ENCODE data around the gene PRKN. TPM values are rescaled to one million over a fixed set of nuclear protein-coding genes. Genes with fewer than 3 reads are reported as not detected.

PRKN gene
- total and polyA plus RNA-seq, 2 experiments from 2014 or later, result 2.3 to 3.9 TPM

DNA sequence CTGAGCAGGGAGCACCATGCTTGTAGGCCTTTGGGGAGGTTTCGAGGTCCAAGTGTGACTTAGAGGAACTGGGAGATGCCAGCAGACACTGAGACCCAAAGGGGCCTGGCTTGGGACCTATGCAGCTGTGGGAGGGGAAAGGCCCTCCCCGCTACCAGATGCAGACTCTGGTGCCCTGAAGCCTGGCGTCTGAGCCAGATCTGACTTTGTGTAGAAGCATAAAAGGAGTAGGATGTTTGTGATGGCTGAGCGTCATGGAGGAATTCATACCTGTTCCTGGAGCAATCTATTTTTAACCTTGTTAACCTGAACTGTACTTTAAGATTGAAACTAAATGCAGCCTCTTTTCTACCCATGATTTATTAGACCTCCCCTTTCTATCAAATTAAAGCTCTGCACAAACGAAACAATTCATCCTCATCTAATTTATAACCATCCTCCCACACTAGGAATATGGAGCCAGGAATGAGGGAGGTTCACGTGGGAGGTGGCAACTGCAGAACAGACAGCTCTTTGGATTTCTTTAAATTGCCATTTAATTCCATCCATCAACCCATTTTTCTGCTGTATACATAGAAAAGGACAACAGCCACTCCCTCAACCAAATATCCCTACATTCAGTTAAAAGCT, 1281.2 kb downstream of the PRKN start:
- no peaks in the 10 kb centered on the region for H3K9me3 ChIP-seq (ENCODE audit: low read depth)
- H3K4me2 ChIP-seq, result no peak overlapping the region
- DNase-seq (ENCODE audit: low spot score), result no peak
- TF ChIP-seq, protein P1, sequence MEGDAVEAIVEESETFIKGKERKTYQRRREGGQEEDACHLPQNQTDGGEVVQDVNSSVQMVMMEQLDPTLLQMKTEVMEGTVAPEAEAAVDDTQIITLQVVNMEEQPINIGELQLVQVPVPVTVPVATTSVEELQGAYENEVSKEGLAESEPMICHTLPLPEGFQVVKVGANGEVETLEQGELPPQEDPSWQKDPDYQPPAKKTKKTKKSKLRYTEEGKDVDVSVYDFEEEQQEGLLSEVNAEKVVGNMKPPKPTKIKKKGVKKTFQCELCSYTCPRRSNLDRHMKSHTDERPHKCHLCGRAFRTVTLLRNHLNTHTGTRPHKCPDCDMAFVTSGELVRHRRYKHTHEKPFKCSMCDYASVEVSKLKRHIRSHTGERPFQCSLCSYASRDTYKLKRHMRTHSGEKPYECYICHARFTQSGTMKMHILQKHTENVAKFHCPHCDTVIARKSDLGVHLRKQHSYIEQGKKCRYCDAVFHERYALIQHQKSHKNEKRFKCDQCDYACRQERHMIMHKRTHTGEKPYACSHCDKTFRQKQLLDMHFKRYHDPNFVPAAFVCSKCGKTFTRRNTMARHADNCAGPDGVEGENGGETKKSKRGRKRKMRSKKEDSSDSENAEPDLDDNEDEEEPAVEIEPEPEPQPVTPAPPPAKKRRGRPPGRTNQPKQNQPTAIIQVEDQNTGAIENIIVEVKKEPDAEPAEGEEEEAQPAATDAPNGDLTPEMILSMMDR (IDR thresholded peaks at IDR 0.05; ENCODE audit: poor library complexity), result no peak
- TF ChIP-seq EZH2phosphoT487 (IDR thresholded peaks at IDR 0.05; ENCODE audit: low read depth, severe bottlenecking, unreplicated experiment) (no peak), EZH2 (IDR thresholded peaks at IDR 0.05; ENCODE audit: borderline replicate concordance) (no peak)
- H2AFZ ChIP-seq, result no peak overlapping the region
- H3K27me3 ChIP-seq, result no peaks in the 10 kb centered on the region
- H3K4me3 ChIP-seq, result no peak overlapping the region
- H4K20me1 ChIP-seq (ENCODE audit: insufficient read depth, poor library complexity, severe bottlenecking), result no peaks in the 10 kb centered on the region
- WGBS (ENCODE audit: low lambda C conversion rate, missing lambda C conversion rate), result 90% methylated on average over 6 of the region's 6 CpGs
- no peak overlapping the region for H3K27ac ChIP-seq
- no peaks in the 10 kb centered on the region for H3K79me2 ChIP-seq
- peaks cover 4% of the 10 kb centered on the region for H3K4me1 ChIP-seq (ENCODE audit: insufficient read depth)
- no peaks in the 10 kb centered on the region for H3K36me3 ChIP-seq (replicated peaks; ENCODE audit: insufficient read depth, low read depth)
- no peaks in the 10 kb centered on the region for H3K9me2 ChIP-seq (replicated peaks; ENCODE audit: insufficient read depth)

DNA sequence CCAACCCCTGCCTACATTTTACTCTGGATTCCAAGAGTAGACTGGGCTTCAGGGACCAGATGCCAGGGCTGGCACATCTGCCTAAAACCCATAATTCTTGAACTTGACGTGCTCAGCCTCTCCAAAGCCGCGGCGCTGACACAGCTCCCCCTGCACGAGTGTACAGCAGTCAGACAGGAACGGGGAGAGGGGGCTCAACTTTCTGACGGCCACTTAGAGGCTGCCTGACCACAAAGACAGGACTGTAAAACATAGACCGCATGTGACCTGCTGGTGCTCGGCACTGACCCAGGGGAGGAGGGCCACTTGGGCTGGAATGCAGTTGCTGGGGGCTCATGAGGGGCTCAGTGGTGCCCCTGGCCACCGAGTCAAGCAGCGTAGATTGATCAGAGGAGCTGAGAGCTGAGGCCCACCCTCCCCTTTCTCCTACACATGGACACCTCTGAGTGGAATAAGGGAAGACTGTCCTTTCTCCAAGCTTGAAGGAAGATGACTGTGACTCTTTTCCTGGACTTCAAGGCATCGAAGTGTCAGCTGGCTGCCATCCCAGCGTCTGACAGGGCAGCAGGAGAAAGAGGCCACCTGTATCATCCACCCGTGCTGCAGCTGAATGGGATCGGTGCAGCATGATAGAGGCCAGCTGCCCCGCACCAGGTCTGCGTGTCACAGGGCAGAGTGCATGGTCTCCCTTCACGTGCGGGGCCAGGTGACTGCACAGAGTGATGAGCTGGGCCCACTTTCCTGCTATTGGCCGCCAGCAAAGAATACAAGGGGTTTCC, 1282.4 kb downstream of the PRKN start:
- H3K4me2 ChIP-seq, result peak overlapping the region; percentile 54
- H3K9me2 ChIP-seq (replicated peaks; ENCODE audit: insufficient read depth), result no peaks in the 10 kb centered on the region
- H4K20me1 ChIP-seq (ENCODE audit: insufficient read depth, poor library complexity, severe bottlenecking), result no peaks in the 10 kb centered on the region
- no peak overlapping the region for H3K4me3 ChIP-seq
- 66% methylated on average over 20 of the region's 20 CpGs for WGBS (ENCODE audit: low lambda C conversion rate, missing lambda C conversion rate)
- no peaks in the 10 kb centered on the region for H3K9me3 ChIP-seq (ENCODE audit: low read depth)
- H3K4me1 ChIP-seq (ENCODE audit: insufficient read depth), result peaks cover 4% of the 10 kb centered on the region
- H3K36me3 ChIP-seq (replicated peaks; ENCODE audit: insufficient read depth, low read depth), result no peaks in the 10 kb centered on the region
- H3K79me2 ChIP-seq, result no peaks in the 10 kb centered on the region
- no peaks in the 10 kb centered on the region for H3K27me3 ChIP-seq
- TF ChIP-seq EZH2phosphoT487 (IDR thresholded peaks at IDR 0.05; ENCODE audit: low read depth, severe bottlenecking, unreplicated experiment), result no peak
- no peak for TF ChIP-seq EZH2 (IDR thresholded peaks at IDR 0.05; ENCODE audit: borderline replicate concordance)
- TF ChIP-seq, protein P1 (IDR thresholded peaks at IDR 0.05; ENCODE audit: poor library complexity), result no peak
- no peak overlapping the region for H3K27ac ChIP-seq
- DNase-seq (ENCODE audit: low spot score), result no peak
- H2AFZ ChIP-seq, result no peak overlapping the region

DNA sequence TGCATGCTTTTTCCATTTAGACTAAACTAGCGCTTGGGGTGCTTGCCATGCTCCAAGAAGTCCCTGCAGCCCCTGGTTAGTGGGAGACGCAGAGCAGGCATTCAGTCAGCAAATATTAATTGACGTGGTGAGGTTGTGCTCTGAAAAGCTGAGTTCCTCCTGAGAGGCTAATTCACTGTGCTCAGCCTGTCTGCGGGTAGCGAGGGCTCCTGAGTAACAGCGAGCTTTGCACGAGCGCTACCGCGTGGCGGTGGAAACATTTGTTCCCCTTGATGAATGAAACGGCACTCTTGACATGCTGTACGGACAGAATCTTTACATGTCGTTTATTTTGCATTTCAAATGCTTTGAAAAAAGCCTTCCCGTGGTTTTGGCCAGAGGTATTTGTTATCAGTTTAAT, 1283.1 kb downstream of the PRKN start:
- no peak for DNase-seq (ENCODE audit: low spot score)
- Histone ChIP-seq H3K4me3 (no peak overlapping the region), H3K4me2 (peak overlapping the region; percentile 54), H3K9me3 (ENCODE audit: low read depth) (no peaks in the 10 kb centered on the region), H4K20me1 (ENCODE audit: insufficient read depth, poor library complexity, severe bottlenecking) (no peaks in the 10 kb centered on the region), H3K4me1 (ENCODE audit: insufficient read depth) (peaks cover 4% of the 10 kb centered on the region), H2AFZ (peak overlapping the region; percentile 28), H3K27ac (no peak overlapping the region), H3K36me3 (replicated peaks; ENCODE audit: insufficient read depth, low read depth) (no peaks in the 10 kb centered on the region), H3K27me3 (no peaks in the 10 kb centered on the region), H3K79me2 (no peaks in the 10 kb centered on the region), H3K9me2 (replicated peaks; ENCODE audit: insufficient read depth) (no peaks in the 10 kb centered on the region)
- TF ChIP-seq, protein P1 (IDR thresholded peaks at IDR 0.05; ENCODE audit: poor library complexity), result peak; percentile 18
- TF ChIP-seq EZH2 (IDR thresholded peaks at IDR 0.05; ENCODE audit: borderline replicate concordance), result no peak
- 65% methylated on average over 15 of the region's 15 CpGs for WGBS (ENCODE audit: low lambda C conversion rate, missing lambda C conversion rate)
